K562 (cell line): ENCODE measurements around the gene F12. TPM values are rescaled to one million over a fixed set of nuclear protein-coding genes. Genes with fewer than 3 reads are reported as not detected.

ENCODE experiments used
- FOXP1 ChIP-seq: sonication (generic); formaldehyde crosslinking; IDR thresholded peaks from 2 replicates; pipeline ENCODE4 v1.8.0; 2022; ENCODE audit warnings: mild to moderate bottlenecking, missing genetic modification reagents
- RB1 ChIP-seq: fragments of 450-650 bp; IDR thresholded peaks from 2 replicates; pipeline ENCODE4 v1.6.1; 2017; ENCODE audit warnings: low read depth, mild to moderate bottlenecking
- STAT5B ChIP-seq: fragments of 250-450 bp; sonication (Bioruptor Pico); IDR thresholded peaks from 2 replicates; pipeline ENCODE4 v1.8.0; 2021; ENCODE audit warnings: mild to moderate bottlenecking, inconsistent platforms
- TCF3 ChIP-seq: sonication (generic); formaldehyde crosslinking; IDR thresholded peaks from 2 replicates; pipeline ENCODE4 v1.4.0; 2020; ENCODE audit warnings: mild to moderate bottlenecking, missing genetic modification reagents
- ZBTB33 ChIP-seq: sonication (generic); formaldehyde crosslinking; IDR thresholded peaks from 2 replicates; pipeline ENCODE4 v1.8.1; 2023; ENCODE audit warnings: mild to moderate bottlenecking, missing genetic modification reagents
- ZBTB8A ChIP-seq: fragments of 450-650 bp; IDR thresholded peaks from 2 replicates; pipeline ENCODE4 v1.6.1; 2018; ENCODE audit warnings: mild to moderate bottlenecking, moderate library complexity; ENCODE audit not compliant: partially characterized antibody
- ZKSCAN1 ChIP-seq: fragments of 150-350 bp; IDR thresholded peaks from 2 replicates; pipeline ENCODE4 v1.6.1; 2016; ENCODE audit warnings: low read depth, low read length
- ZNF124 ChIP-seq: sonication (generic); formaldehyde crosslinking; IDR thresholded peaks from 2 replicates; pipeline ENCODE4 v1.8.1; 2022; ENCODE audit warnings: missing genetic modification reagents
- ZNF253 ChIP-seq: fragments of 250-450 bp; sonication (Bioruptor Pico); conservative IDR thresholded peaks from 2 replicates; pipeline ENCODE4 v1.6.1; 2021; ENCODE audit warnings: mild to moderate bottlenecking
- ZNF263 ChIP-seq: sonication (generic); formaldehyde crosslinking; IDR thresholded peaks from 2 replicates; pipeline ENCODE4 v1.8.0; 2022; ENCODE audit warnings: mild to moderate bottlenecking, missing genetic modification reagents, borderline replicate concordance
- ZNF347 ChIP-seq: fragments of 450-650 bp; formaldehyde crosslinking; IDR thresholded peaks from 2 replicates; pipeline ENCODE4 v1.4.0; 2020; ENCODE audit warnings: low read depth, mild to moderate bottlenecking, moderate library complexity
- polyA plus RNA-seq, 8 experiments: library from polyadenylated mRNA; depleted of rRNA in 4 of 8; stranded (reverse) in 5 of 8; unstranded in 3 of 8; fragments of >200 nt; fragmentation: Nextera tagmentation in 2 of 8; fragmentation: Illumina TruSeq in 1 of 8; extraction: Ambion mirVana in 2 of 8; extraction: Trizol in 1 of 8; gene quantifications; 2 replicates each; pipeline versions ENCODE4 v1.2.1 to v1.2.3, GENCODE V29; 2011 to 2014; ENCODE audit warnings: inconsistent platforms in 1 of 8, missing spikeins in 1 of 8
- total RNA-seq, 7 experiments: library from RNA; depleted of rRNA in 6 of 7; stranded (reverse); fragments of >200 nt in 6 of 7; fragmentation: Illumina TruSeq in 2 of 7; extraction: Trizol in 2 of 7; gene quantifications; 2 replicates each; pipeline versions ENCODE4 v1.2.1 to v1.2.3, GENCODE V29; 2011 to 2021; ENCODE audit warnings: low replicate concordance in 1 of 7
- TF ChIP-seq, protein P1 (sequence below), 2 experiments: fragments of 150-350 bp in 1 of 2; IDR thresholded peaks; 2 replicates each; pipeline ENCODE4 v1.6.1; 2012 to 2016; ENCODE audit warnings: low read depth in 2 of 2, low read length in 2 of 2, mild to moderate bottlenecking in 1 of 2, moderate library complexity in 1 of 2

Gene F12
- total and polyA plus RNA-seq, 9 of the 15 experiments (the other 6 are each of a cell fraction or from before 2014, with no cell fraction given) = 0.59 to 18.3 (median 3.6) TPM

DNA sequence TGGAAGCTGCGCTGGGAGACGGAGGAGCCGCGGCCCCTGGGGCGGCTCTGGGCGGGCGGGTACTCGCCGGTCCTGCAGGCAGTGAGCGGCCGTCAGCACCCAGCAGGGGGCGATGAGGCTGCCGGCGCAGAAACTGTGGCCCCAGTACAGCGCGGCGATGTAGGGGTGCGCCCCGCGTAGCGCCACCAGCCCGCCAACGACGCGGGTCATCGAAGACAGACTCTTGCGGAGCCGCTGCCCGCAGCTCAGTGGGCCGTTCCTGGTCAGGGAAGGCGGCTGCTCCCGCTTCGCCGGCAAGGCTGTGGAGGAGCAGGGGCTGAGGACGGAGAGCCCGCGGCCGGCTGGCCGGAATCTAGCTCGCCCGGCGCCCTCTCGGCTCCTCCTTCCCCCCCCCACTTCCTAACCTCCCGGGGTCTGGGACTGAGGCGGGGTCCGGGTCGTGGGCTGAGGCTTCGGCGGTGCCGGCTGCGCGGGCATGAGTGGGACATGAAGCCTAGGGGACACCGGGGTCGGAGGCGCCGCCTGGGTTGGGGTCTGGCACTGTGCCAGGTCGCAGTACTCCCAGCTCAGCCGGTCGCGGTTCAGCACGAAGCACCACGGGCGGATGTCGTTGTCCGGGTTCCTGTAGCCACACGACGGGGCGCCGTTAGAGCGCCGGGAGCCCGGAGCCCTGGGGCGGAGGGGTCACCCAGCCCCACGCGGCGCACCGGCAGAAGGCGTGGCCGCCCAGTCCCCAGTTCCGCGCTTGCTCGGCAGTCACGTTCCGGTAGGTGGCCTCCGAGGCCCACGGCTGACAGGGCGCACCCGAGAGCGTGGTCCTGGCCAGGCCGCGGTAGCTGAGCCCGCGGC lies 5.3 kb downstream of the F12 start (continued):
- TF ChIP-seq ZBTB33 (CRISPR knock-in tag) (peak; percentile 66), ZNF263 (CRISPR knock-in tag) (peak; percentile 96), FOXP1 (CRISPR knock-in tag) (peak; percentile 83; the same call in 1 of the 2 replicates), RB1 (peak; percentile 95), ZKSCAN1 (0 out of 2 replicates have a peak, but pooled peaks have one; percentile 40), ZNF124 (0 out of 2 replicates have a peak, but pooled peaks have one; percentile 64), ZNF347 (CRISPR knock-in tag) (no peak), TCF3 (CRISPR knock-in tag) (peak; percentile 58), ZBTB8A (no peak), STAT5B (CRISPR knock-in tag) (no peak), ZNF253 (CRISPR knock-in tag) (no peak)
- TF ChIP-seq, protein P1, sequence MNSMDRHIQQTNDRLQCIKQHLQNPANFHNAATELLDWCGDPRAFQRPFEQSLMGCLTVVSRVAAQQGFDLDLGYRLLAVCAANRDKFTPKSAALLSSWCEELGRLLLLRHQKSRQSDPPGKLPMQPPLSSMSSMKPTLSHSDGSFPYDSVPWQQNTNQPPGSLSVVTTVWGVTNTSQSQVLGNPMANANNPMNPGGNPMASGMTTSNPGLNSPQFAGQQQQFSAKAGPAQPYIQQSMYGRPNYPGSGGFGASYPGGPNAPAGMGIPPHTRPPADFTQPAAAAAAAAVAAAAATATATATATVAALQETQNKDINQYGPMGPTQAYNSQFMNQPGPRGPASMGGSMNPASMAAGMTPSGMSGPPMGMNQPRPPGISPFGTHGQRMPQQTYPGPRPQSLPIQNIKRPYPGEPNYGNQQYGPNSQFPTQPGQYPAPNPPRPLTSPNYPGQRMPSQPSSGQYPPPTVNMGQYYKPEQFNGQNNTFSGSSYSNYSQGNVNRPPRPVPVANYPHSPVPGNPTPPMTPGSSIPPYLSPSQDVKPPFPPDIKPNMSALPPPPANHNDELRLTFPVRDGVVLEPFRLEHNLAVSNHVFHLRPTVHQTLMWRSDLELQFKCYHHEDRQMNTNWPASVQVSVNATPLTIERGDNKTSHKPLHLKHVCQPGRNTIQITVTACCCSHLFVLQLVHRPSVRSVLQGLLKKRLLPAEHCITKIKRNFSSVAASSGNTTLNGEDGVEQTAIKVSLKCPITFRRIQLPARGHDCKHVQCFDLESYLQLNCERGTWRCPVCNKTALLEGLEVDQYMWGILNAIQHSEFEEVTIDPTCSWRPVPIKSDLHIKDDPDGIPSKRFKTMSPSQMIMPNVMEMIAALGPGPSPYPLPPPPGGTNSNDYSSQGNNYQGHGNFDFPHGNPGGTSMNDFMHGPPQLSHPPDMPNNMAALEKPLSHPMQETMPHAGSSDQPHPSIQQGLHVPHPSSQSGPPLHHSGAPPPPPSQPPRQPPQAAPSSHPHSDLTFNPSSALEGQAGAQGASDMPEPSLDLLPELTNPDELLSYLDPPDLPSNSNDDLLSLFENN (IDR thresholded peaks at IDR 0.05; ENCODE audit: low read depth in 2 of 2, low read length in 2 of 2) = 0 out of 4 replicates have a peak, but pooled peaks of 1 of the 2 experiments have one; percentile 42
